RWPE1 (cell line): ENCODE results near the gene FBLN1.
"Not testable (repeated sequence)": the region's sequence is repeated elsewhere in the genome, so short reads cannot be mapped to it uniquely, and the experiment has no call there.

Experiments
- CTCF ChIA-PET: fragments of 350-600 bp; sonication (Branson Sonifier 250); formaldehyde crosslinking; extraction: SDS; loops from one replicate; lab custom pipeline; 2021; lab: Yijun Ruan, JAX
- POLR2A ChIA-PET: fragments of 400-600 bp; formaldehyde crosslinking; extraction: SDS; loops from one replicate; lab custom pipeline; 2020; ENCODE audit warnings: antibody characterized with exemption; ENCODE audit not compliant: low non-redundant PET; lab: Yijun Ruan, JAX
- DNase-seq: peaks from one replicate; pipeline ENCODE4 v3.0.0; 2012; ENCODE audit warnings: low spot score
- H3K27ac ChIP-seq: fragments of 450-650 bp; 2 replicates; pipeline ENCODE4 v1.5.1; 2017
- TF ChIP-seq, protein P1 (sequence below): fragments of 450-650 bp; conservative IDR thresholded peaks from 2 replicates; pipeline ENCODE4 v1.5.1; 2017; ENCODE audit warnings: low read depth, mild to moderate bottlenecking

The FBLN1 gene

DNA sequence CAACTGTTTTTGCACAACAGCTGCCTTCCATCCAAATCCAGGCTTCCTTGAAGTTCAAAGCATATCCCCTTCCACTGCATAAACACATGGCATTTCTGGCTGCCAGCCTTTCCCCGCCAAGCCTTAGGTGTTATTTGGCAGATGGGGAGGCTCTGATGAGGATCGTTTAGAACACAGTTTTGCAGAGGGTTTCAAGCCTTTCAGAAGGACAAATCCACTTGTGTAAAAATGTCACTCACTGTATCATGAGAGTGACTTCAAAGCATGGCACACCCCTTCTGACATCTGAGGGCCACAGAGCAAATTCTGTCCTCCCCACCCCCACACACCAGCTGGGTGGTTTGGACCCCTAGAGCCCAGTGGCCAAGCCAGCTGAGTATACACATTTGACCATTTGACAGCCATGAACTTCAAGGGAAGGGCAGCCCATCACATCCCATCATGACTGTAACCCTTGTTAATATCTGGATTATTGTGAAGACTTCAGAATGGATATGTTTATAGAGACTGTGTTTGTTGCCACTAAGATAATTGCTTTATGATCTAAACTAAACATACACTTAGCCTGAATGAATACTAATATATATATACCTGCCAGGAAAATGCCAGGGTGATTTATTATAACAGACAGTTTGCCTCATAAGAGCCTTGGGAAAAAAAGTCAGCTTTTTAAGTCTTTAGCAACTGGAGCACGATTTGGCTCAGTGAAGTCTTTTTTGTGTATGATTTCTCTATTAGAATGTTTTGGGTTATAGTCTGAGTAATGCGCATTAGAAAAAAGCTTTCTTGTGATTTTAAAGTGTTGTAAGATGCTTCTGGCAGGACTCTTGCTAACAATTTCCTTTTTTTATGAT is 31.9 kb downstream of the FBLN1 start:
- TF ChIP-seq, protein P1, sequence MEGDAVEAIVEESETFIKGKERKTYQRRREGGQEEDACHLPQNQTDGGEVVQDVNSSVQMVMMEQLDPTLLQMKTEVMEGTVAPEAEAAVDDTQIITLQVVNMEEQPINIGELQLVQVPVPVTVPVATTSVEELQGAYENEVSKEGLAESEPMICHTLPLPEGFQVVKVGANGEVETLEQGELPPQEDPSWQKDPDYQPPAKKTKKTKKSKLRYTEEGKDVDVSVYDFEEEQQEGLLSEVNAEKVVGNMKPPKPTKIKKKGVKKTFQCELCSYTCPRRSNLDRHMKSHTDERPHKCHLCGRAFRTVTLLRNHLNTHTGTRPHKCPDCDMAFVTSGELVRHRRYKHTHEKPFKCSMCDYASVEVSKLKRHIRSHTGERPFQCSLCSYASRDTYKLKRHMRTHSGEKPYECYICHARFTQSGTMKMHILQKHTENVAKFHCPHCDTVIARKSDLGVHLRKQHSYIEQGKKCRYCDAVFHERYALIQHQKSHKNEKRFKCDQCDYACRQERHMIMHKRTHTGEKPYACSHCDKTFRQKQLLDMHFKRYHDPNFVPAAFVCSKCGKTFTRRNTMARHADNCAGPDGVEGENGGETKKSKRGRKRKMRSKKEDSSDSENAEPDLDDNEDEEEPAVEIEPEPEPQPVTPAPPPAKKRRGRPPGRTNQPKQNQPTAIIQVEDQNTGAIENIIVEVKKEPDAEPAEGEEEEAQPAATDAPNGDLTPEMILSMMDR = no peak
- peak overlapping the region; percentile 75 for H3K27ac ChIP-seq
- DNase-seq = no peak
- ChIA-PET POLR2A (no interaction called here), CTCF (interaction anchor here (1.1 kb wide), 1 partner anchor 16 kb away, joined by 3 read pairs; no protein-coding TSS in a partner anchor)

DNA sequence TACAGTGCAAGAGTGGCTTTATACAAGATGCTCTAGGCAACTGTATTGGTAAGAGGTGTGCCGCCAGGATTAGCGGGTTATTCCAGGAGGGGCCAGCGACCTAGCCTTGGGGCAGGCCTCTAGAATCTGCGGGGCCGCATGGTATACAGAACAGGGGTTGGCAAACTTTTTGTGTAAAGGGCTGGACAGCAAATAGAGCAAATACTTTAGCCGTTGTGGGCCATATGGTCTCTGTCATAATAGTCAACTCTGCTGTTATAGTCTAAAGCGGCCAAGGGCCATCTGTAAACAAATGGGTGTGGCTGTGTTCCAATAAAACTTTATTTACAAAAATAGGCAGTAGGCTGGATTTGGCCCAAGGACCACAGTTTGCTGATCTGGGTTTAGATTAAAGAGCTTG is 32.6 kb downstream of the FBLN1 start:
- ChIA-PET POLR2A (no interaction called here), CTCF (no interaction called here)
- DNase-seq = no peak
- TF ChIP-seq, protein P1 = no peak
- H3K27ac ChIP-seq = peak overlapping the region; percentile 73

DNA sequence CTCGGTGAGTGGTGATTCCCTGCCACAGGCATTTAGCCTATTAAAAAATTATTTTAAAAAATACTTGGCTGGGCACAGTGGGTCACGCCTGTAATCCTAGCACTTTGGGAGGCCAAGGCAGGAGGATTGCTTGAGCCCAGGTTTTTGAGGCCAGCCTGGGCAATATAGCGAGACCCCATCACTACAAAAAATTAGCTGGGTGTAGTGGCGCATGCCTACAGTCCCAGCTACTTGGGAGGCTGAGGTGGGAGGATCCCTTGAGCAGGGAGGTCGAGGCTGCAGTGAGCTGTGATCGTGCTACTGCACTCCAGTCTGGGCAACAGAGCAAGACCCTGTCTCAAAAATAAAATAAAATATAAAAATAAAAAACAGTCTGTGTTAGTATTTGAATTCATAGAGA is 33.2 kb downstream of the FBLN1 start:
- POLR2A ChIA-PET, CTCF ChIA-PET: not testable (repeated sequence)
- peak overlapping the region; percentile 97 for H3K27ac ChIP-seq

DNA sequence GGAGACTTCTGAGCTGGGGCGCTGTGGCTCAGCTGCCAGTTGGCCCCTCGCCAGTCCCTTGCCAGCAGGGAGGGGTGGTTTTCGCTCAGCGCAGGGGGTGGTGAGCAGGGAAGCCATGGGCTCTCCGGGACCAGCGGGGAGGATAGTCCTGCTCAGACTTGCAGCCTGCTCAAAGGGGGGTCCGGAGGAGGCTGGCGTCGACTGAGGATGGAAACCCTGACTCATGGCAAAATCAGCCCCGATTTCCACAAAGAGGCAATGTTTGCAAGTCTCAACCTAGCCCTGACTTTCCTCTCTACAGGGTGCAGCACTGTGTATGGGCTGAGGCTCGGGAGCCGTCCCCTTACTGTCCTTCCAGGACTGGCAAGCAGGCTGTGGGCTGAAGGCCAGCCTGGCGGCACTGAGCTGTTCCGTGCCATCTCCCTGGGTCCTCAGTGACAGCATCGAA is 35.1 kb downstream of the FBLN1 start:
- DNase-seq = peak; percentile 94
- H3K27ac ChIP-seq = peak overlapping the region; percentile 97
- POLR2A ChIA-PET = interaction anchor here (0.6 kb wide), 2 partner anchors 559 to 1148 kb away, joined by 3 to 4 read pairs; no protein-coding TSS in a partner anchor
- TF ChIP-seq, protein P1 = no peak
- CTCF ChIA-PET = interaction anchor here (0.6 kb wide), 1 partner anchor 11 kb away, joined by 3 read pairs; no protein-coding TSS in a partner anchor

More for the DNA sequence above, 33.2 kb downstream of the FBLN1 start:
- not testable (repeated sequence) for DNase-seq

DNA sequence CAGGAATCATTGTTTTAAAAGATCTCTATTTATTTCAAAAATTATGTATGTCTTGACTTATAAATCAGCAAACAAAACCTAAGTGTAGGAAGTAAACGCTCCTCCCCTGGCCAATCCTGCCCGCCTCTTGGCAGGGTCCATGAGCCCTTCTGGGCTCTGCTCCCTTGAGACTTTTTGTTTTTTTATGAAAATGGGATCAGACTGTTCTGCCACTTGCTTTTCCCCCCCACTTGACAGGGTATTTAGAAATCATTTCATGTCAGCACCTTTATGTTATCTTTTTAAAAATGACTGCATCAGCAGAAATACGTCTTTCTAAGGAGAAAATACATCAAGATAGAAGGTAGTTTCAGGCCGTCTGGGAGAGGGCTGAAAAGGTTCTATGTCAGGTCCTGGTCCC is 35.6 kb downstream of the FBLN1 start:
- ChIA-PET POLR2A (interaction anchor here (0.6 kb wide), 1 partner anchor 1148 kb away, joined by 3 read pairs; no protein-coding TSS in a partner anchor), CTCF (no interaction called here)
- DNase-seq = no peak
- TF ChIP-seq, protein P1 = no peak
- H3K27ac ChIP-seq = peak overlapping the region; percentile 97

DNA sequence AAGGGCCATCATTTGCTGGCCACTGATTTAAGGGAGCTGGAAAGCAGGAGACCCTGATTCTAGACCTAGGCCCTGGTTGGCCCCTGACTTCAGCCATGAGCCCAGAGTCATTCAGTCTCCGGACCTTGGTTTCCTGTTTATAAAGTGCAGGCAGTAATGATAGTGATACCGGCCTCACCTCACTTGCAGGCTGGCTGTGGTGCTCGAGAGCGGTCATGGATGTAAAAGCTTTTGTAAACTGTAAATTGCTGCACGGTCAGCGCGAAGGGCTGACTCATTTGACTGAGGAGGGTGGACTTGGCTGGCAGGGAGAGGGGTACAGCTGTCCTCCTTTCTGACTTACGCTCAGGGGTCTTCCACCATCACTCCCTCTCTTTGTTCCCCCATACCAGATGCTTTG is 37.4 kb downstream of the FBLN1 start:
- TF ChIP-seq, protein P1 = no peak
- no peak for DNase-seq
- CTCF ChIA-PET = interaction anchor here (0.6 kb wide), 1 partner anchor 83 kb away, joined by 3 read pairs; no protein-coding TSS in a partner anchor
- POLR2A ChIA-PET = no interaction called here
- H3K27ac ChIP-seq = peak overlapping the region; percentile 97
